SK-N-SH (cell line): Measurements from ENCODE around the gene VIPAS39. TPM values are rescaled to one million over a fixed set of nuclear protein-coding genes. Genes with fewer than 3 reads are reported as not detected.

Experiments used
- CTCF ChIA-PET: fragments of 300-600, 350-600 bp; formaldehyde crosslinking; extraction: SDS; loops from one replicate; lab custom pipeline; 2021; lab: Yijun Ruan, JAX
- POLR2A ChIA-PET: fragments of 350-600 bp; sonication (Branson Sonifier 250); formaldehyde crosslinking; extraction: SDS; loops from one replicate; lab custom pipeline; 2020; ENCODE audit warnings: antibody characterized with exemption, inconsistent platforms; lab: Yijun Ruan, JAX
- DNase-seq: peaks from one replicate; pipeline ENCODE4 v3.0.0; 2012
- H2AFZ ChIP-seq: fragments of 200-600 bp; sonication (generic); 2 replicates; pipeline ENCODE4 v1.8.1; 2016; ENCODE audit warnings: antibody characterized with exemption, mild to moderate bottlenecking, low read depth
- H3F3A ChIP-seq: fragments of 200-600 bp; sonication (generic); replicated peaks from 2 replicates; pipeline ENCODE3; 2016; ENCODE audit warnings: antibody characterized with exemption, mild to moderate bottlenecking; ENCODE audit not compliant: insufficient read depth
- H3K27ac ChIP-seq, 2 experiments: fragments of 200-500 bp in 1 of 2; fragments of 200-600 bp in 1 of 2; sonication (Bioruptor generic) in 1 of 2; sonication (generic), shearing (Covaris generic) in 1 of 2; 2 replicates each; pipeline versions ENCODE4 v1.5.1 to v1.6.1; 2014 to 2016; ENCODE audit warnings: low read depth in 2 of 2, inconsistent platforms in 1 of 2, low read length in 1 of 2, mild to moderate bottlenecking in 1 of 2, mixed read lengths in 1 of 2
- H3K27me3 ChIP-seq: fragments of 200-600 bp; sonication (generic), shearing (Covaris generic); 2 replicates; pipeline ENCODE4 v1.6.1; 2016; ENCODE audit warnings: mixed run types; ENCODE audit not compliant: insufficient read depth
- H3K36me3 ChIP-seq, 2 experiments: fragments of 200-500 bp in 1 of 2; fragments of 200-600 bp in 1 of 2; sonication (Bioruptor generic) in 1 of 2; sonication (generic) in 1 of 2; replicated peaks in 1 of 2; 2 replicates each; pipeline versions ENCODE3 to v1.5.1; 2014 to 2016; ENCODE audit warnings: low read length in 1 of 2, mild to moderate bottlenecking in 1 of 2; ENCODE audit not compliant: insufficient read depth in 2 of 2, control insufficient read depth in 1 of 2
- H3K4me1 ChIP-seq, 2 experiments: fragments of 200-500 bp in 1 of 2; fragments of 200-600 bp in 1 of 2; sonication (Bioruptor generic) in 1 of 2; sonication (generic), shearing (Covaris generic) in 1 of 2; 2 replicates each; pipeline versions ENCODE4 v1.5.1 to v1.6.1; 2014 to 2016; ENCODE audit warnings: low read depth in 1 of 2, low read length in 1 of 2, mixed run types in 1 of 2; ENCODE audit not compliant: insufficient read depth in 2 of 2, control insufficient read depth in 1 of 2
- H3K4me2 ChIP-seq: fragments of 200-600 bp; sonication (generic), shearing (Covaris generic); 2 replicates; pipeline ENCODE4 v1.6.1; 2017; ENCODE audit warnings: mixed run types
- H3K4me3 ChIP-seq, 2 experiments: fragments of 200-500 bp in 1 of 2; fragments of 200-600 bp in 1 of 2; sonication (Bioruptor generic) in 1 of 2; sonication (generic), shearing (Covaris generic) in 1 of 2; 2 replicates each; pipeline versions ENCODE4 v1.5.1 to v1.8.1; 2014 to 2016; ENCODE audit warnings: low read depth in 2 of 2, inconsistent platforms in 1 of 2, low read length in 1 of 2, mild to moderate bottlenecking in 1 of 2, mixed read lengths in 1 of 2, moderate library complexity in 1 of 2
- H3K79me2 ChIP-seq: fragments of 200-600 bp; sonication (generic); 2 replicates; pipeline ENCODE4 v1.8.1; 2017; ENCODE audit warnings: mild to moderate bottlenecking; ENCODE audit not compliant: insufficient read depth
- H3K9ac ChIP-seq: fragments of 200-600 bp; sonication (generic); 2 replicates; pipeline ENCODE4 v1.6.1; 2017; ENCODE audit warnings: mixed run types
- H3K9me2 ChIP-seq: fragments of 200-600 bp; sonication (generic); 2 replicates; pipeline ENCODE4 v1.6.1; 2017; ENCODE audit warnings: mixed run types
- H3K9me3 ChIP-seq: fragments of 200-600 bp; sonication (generic); 2 replicates; pipeline ENCODE4 v1.6.1; 2017; ENCODE audit warnings: mixed run types, mild to moderate bottlenecking, moderate library complexity
- H4K20me1 ChIP-seq: fragments of 200-600 bp; sonication (generic); 2 replicates; pipeline ENCODE4 v1.6.1; 2017; ENCODE audit warnings: mild to moderate bottlenecking, mixed run types; ENCODE audit not compliant: insufficient read depth
- CHD2 ChIP-seq: fragments of 150-350 bp; IDR thresholded peaks from 2 replicates; pipeline ENCODE4 v1.6.1; 2018; ENCODE audit warnings: low read length; ENCODE audit not compliant: partially characterized antibody
- CTCF ChIP-seq: fragments of 200-600 bp; sonication (generic); IDR thresholded peaks from 2 replicates; pipeline ENCODE4 v1.6.1; 2017; ENCODE audit warnings: antibody characterized with exemption, mild to moderate bottlenecking, moderate library complexity
- ELF1 ChIP-seq: IDR thresholded peaks from 2 replicates; pipeline ENCODE4 v1.4.0; 2012
- EP300 ChIP-seq, 2 experiments: IDR thresholded peaks; 2 replicates each; pipeline versions ENCODE4 v1.4.0 to v1.6.1; 2012; ENCODE audit warnings: borderline replicate concordance in 1 of 2, low read depth in 1 of 2, low read length in 1 of 2
- FOSL2 ChIP-seq: IDR thresholded peaks from 2 replicates; pipeline ENCODE4 v1.4.0; 2012; ENCODE audit warnings: low read depth, mild to moderate bottlenecking, moderate library complexity, borderline replicate concordance
- FOXJ3 ChIP-seq: sonication (generic); formaldehyde crosslinking; IDR thresholded peaks from 2 replicates; pipeline ENCODE4 v1.5.1; 2020; ENCODE audit warnings: mild to moderate bottlenecking, missing genetic modification reagents
- FOXM1 ChIP-seq: IDR thresholded peaks from 2 replicates; pipeline ENCODE4 v1.4.0; 2012; ENCODE audit warnings: low read depth, mild to moderate bottlenecking
- GATA2 ChIP-seq: sonication (generic); formaldehyde crosslinking; IDR thresholded peaks from 2 replicates; pipeline ENCODE4 v1.5.0; 2020; ENCODE audit warnings: mild to moderate bottlenecking, missing genetic modification reagents
- NFIC ChIP-seq: IDR thresholded peaks from 2 replicates; pipeline ENCODE4 v1.4.0; 2012; ENCODE audit warnings: borderline replicate concordance
- NRF1 ChIP-seq: IDR thresholded peaks from 2 replicates; pipeline ENCODE4 v1.6.1; 2012; ENCODE audit warnings: low read depth, mild to moderate bottlenecking, low read length
- PBX3 ChIP-seq: IDR thresholded peaks from 2 replicates; pipeline ENCODE4; 2012
- SIN3A ChIP-seq: IDR thresholded peaks from 2 replicates; pipeline ENCODE4 v1.6.1; 2012; ENCODE audit warnings: low read depth, mild to moderate bottlenecking, low read length, moderate library complexity, borderline replicate concordance
- TEAD4 ChIP-seq: IDR thresholded peaks from 2 replicates; pipeline ENCODE4 v1.4.0; 2012; ENCODE audit warnings: mild to moderate bottlenecking, borderline replicate concordance; ENCODE audit not compliant: insufficient read depth
- USF1 ChIP-seq: IDR thresholded peaks from 2 replicates; pipeline ENCODE4 v1.4.0; 2012; ENCODE audit warnings: low read depth, borderline replicate concordance
- ZBTB33 ChIP-seq: IDR thresholded peaks from 2 replicates; pipeline ENCODE4 v1.4.0; 2012; ENCODE audit warnings: low read depth, borderline replicate concordance
- WGBS: methylation state at CpG from one replicate; pipeline ENCODE4 v1.1.6; 2017; ENCODE audit warnings: low lambda C conversion rate; 5-methylcytosine and 5-hydroxymethylcytosine counted together
- polyA plus RNA-seq, 3 experiments: library from polyadenylated mRNA; depleted of rRNA; stranded (reverse); fragments of >200 nt; gene quantifications; 2 replicates each; pipeline ENCODE4 v1.2.3, GENCODE V29; 2012
- TF ChIP-seq, protein P1 (sequence below): fragments of 150-350 bp; IDR thresholded peaks from 2 replicates; pipeline ENCODE4 v1.6.1; 2017; ENCODE audit warnings: antibody characterized with exemption, low read length, low read depth, borderline replicate concordance

The VIPAS39 gene
- polyA plus RNA-seq, 1 of the 3 experiments (the other 2 are of a cell fraction), result 20.8 TPM

- TF ChIP-seq PBX3, result no peak
- peak; percentile 93 for TF ChIP-seq ELF1
- no peak for TF ChIP-seq NFIC
- no peak for TF ChIP-seq CTCF
- TF ChIP-seq CHD2, result peak; percentile 99
- peak in 1 of 2 experiments; percentile 59; a peak in 1 of 4 replicates for TF ChIP-seq EP300 (IDR thresholded peaks at IDR 0.05; ENCODE audit: borderline replicate concordance in 1 of 2, low read depth in 1 of 2, low read length in 1 of 2)
- peak; percentile 99 for TF ChIP-seq ZBTB33
Measured at GRCh38 chr14:77457522-77458248, at the start of gene VIPAS39, which contains the start of gene AHSA1 (continued).

- H3K4me2 ChIP-seq, result no peak overlapping the region
- H3K4me3 ChIP-seq, result no peak overlapping the region
- no peak overlapping the region for H3K27ac ChIP-seq
- TF ChIP-seq GATA2 (CRISPR knock-in tag) (no peak), NRF1 (no peak), ELF1 (no peak), FOXM1 (no peak), TEAD4 (no peak), CTCF (no peak), FOXJ3 (CRISPR knock-in tag) (no peak), FOSL2 (no peak), NFIC (no peak), USF1 (no peak), SIN3A (no peak)
- TF ChIP-seq, protein P1, sequence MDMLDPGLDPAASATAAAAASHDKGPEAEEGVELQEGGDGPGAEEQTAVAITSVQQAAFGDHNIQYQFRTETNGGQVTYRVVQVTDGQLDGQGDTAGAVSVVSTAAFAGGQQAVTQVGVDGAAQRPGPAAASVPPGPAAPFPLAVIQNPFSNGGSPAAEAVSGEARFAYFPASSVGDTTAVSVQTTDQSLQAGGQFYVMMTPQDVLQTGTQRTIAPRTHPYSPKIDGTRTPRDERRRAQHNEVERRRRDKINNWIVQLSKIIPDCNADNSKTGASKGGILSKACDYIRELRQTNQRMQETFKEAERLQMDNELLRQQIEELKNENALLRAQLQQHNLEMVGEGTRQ, result no peak
- no peaks in the 10 kb centered on the region for H3K79me2 ChIP-seq
- 63% methylated on average over 4 of the region's 4 CpGs for WGBS
- DNase-seq, result no peak
- peaks cover 0 to 15% of the 10 kb centered on the region in 2 experiments for H3K36me3 ChIP-seq
- no peaks in the 10 kb centered on the region for H3K9me3 ChIP-seq
- ChIA-PET CTCF (interaction anchor here (1.1 to 1.7 kb wide), 4 partner anchors 10 to 99 kb away, joined by 3 to 5 read pairs (median 3); no protein-coding TSS in a partner anchor), POLR2A (no interaction called here)
- H3K9ac ChIP-seq, result no peak overlapping the region
- no peaks in the 10 kb centered on the region for H3K4me1 ChIP-seq
- no peaks in the 10 kb centered on the region for H3K9me2 ChIP-seq
- no peaks in the 10 kb centered on the region for H3K27me3 ChIP-seq
- H3F3A ChIP-seq, result no peaks in the 10 kb centered on the region
- H2AFZ ChIP-seq, result no peak overlapping the region
- no peaks in the 10 kb centered on the region for H4K20me1 ChIP-seq
Measured at GRCh38 chr14:77505031-77505430, 47.6 kb upstream of the VIPAS39 start.
